Activated CD4-positive, CD25-positive, alpha-beta regulatory T cell treated with anti-CD3 and anti-CD28 coated beads, Interleukin-2, amount 50 U/mL, for 72 hours (primary cell): ENCODE results near the gene CDH4.
"Not testable (repeated sequence)": the region's sequence is repeated elsewhere in the genome, so short reads cannot be mapped to it uniquely, and the experiment has no call there.

Experiments
- DNase-seq: peaks from one replicate; pipeline ENCODE4 v3.0.0; 2021

The CDH4 gene

GRCh38 chr20:61425541-61425991 lies 173.5 kb downstream of the CDH4 start:
- not testable (repeated sequence) for DNase-seq

- no peak for DNase-seq
Measured at GRCh38 chr20:61426352-61426751, 174.3 kb downstream of the CDH4 start.

- DNase-seq = no peak
Measured at GRCh38 chr20:61429458-61430227, 177.6 kb downstream of the CDH4 start.

- no peak for DNase-seq
Measured at GRCh38 chr20:61430228-61430624, 178.2 kb downstream of the CDH4 start.

GRCh38 chr20:61433176-61433575 lies 181.1 kb downstream of the CDH4 start:
- no peak for DNase-seq

GRCh38 chr20:61433816-61434215 lies 181.8 kb downstream of the CDH4 start:
- no peak for DNase-seq

- DNase-seq = no peak
Measured at GRCh38 chr20:61434341-61434781, 182.3 kb downstream of the CDH4 start.

GRCh38 chr20:61435184-61435822 lies 183.2 kb downstream of the CDH4 start:
- DNase-seq = no peak

- DNase-seq = no peak
Measured at GRCh38 chr20:61435823-61436220, 183.8 kb downstream of the CDH4 start.

- no peak for DNase-seq
Measured at GRCh38 chr20:61436283-61436666, 184.2 kb downstream of the CDH4 start.

GRCh38 chr20:61436667-61437279 lies 184.7 kb downstream of the CDH4 start:
- DNase-seq = no peak

- DNase-seq = no peak
Measured at GRCh38 chr20:61437280-61438206, 185.5 kb downstream of the CDH4 start.

- DNase-seq = no peak
Measured at GRCh38 chr20:61438285-61438684, 186.2 kb downstream of the CDH4 start.

- DNase-seq = no peak
Measured at GRCh38 chr20:61439251-61439650, 187.2 kb downstream of the CDH4 start.

GRCh38 chr20:61440548-61441055 lies 188.5 kb downstream of the CDH4 start:
- DNase-seq = no peak

GRCh38 chr20:61441537-61441936 lies 189.5 kb downstream of the CDH4 start:
- DNase-seq = no peak

- no peak for DNase-seq
Measured at GRCh38 chr20:61442075-61442670, 190.1 kb downstream of the CDH4 start.

- DNase-seq = no peak
Measured at GRCh38 chr20:61442718-61443117, 190.7 kb downstream of the CDH4 start.

GRCh38 chr20:61443443-61444126 lies 191.5 kb downstream of the CDH4 start:
- no peak for DNase-seq

GRCh38 chr20:61444637-61445036 lies 192.6 kb downstream of the CDH4 start:
- DNase-seq = no peak

- no peak for DNase-seq
Measured at GRCh38 chr20:61445138-61445537, 193.1 kb downstream of the CDH4 start.

GRCh38 chr20:61445741-61446140 lies 193.7 kb downstream of the CDH4 start:
- DNase-seq = no peak
